Kidney epithelial cell (primary cell): ENCODE measurements around the gene CDON. TPM values are rescaled to one million over a fixed set of nuclear protein-coding genes. Genes with fewer than 3 reads are reported as not detected.

ENCODE experiments used
- DNase-seq: peaks from one replicate; pipeline ENCODE4 v3.0.0-alpha.2; 2010; ENCODE audit warnings: low read depth
- H3K27me3 ChIP-seq: 2 replicates; pipeline ENCODE4 v1.6.0; 2011; ENCODE audit warnings: low read length; ENCODE audit not compliant: control insufficient read depth, insufficient read depth
- H3K36me3 ChIP-seq: 2 replicates; pipeline ENCODE4 v1.5.1; 2011; ENCODE audit warnings: low read length; ENCODE audit not compliant: control insufficient read depth, insufficient read depth
- H3K4me3 ChIP-seq: 2 replicates; pipeline ENCODE4 v1.5.1; 2011; ENCODE audit warnings: low read depth, mild to moderate bottlenecking, control low read depth, low read length
- total RNA-seq: library from RNA; depleted of rRNA; stranded (reverse); fragments of >200 nt; gene quantifications from 2 replicates; pipeline ENCODE4 v1.2.3, GENCODE V29; 2015
- TF ChIP-seq, protein P1 (sequence below): IDR thresholded peaks from 2 replicates; pipeline ENCODE4 v1.5.1; 2011; ENCODE audit warnings: mild to moderate bottlenecking, moderate library complexity, low read length, control low read depth, inconsistent platforms; ENCODE audit not compliant: insufficient read depth, poor library complexity, severe bottlenecking

CDON gene
- total RNA-seq, 1 donor from 2014 or later, result 10.4 TPM

DNA sequence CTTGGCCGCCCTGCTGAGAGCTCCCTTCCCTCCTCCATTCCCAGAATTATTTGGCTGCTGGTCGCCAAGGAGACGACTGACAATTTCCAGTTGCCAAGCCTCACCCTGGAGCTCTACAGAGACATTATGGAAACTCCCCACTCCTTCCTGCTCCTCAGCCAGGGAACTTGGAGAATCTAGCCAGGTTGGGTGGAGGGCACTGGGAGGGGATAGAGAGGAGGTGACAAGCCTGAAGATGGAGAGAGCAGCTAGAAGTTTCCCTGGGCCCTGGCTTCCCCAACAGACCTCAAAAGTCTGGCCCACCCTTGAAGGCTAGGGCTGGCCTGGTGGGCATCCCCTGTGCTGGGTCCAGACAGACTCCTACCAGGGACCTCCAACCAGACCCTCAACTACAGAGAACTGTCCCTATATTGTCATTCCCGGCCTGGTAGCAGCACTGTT lies 123.6 kb downstream of the CDON start:
- Histone ChIP-seq H3K4me3 (no peak overlapping the region), H3K36me3 (no peaks in the 10 kb centered on the region), H3K27me3 (no peaks in the 10 kb centered on the region)
- TF ChIP-seq, protein P1, sequence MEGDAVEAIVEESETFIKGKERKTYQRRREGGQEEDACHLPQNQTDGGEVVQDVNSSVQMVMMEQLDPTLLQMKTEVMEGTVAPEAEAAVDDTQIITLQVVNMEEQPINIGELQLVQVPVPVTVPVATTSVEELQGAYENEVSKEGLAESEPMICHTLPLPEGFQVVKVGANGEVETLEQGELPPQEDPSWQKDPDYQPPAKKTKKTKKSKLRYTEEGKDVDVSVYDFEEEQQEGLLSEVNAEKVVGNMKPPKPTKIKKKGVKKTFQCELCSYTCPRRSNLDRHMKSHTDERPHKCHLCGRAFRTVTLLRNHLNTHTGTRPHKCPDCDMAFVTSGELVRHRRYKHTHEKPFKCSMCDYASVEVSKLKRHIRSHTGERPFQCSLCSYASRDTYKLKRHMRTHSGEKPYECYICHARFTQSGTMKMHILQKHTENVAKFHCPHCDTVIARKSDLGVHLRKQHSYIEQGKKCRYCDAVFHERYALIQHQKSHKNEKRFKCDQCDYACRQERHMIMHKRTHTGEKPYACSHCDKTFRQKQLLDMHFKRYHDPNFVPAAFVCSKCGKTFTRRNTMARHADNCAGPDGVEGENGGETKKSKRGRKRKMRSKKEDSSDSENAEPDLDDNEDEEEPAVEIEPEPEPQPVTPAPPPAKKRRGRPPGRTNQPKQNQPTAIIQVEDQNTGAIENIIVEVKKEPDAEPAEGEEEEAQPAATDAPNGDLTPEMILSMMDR, result no peak
- no peak for DNase-seq

DNA sequence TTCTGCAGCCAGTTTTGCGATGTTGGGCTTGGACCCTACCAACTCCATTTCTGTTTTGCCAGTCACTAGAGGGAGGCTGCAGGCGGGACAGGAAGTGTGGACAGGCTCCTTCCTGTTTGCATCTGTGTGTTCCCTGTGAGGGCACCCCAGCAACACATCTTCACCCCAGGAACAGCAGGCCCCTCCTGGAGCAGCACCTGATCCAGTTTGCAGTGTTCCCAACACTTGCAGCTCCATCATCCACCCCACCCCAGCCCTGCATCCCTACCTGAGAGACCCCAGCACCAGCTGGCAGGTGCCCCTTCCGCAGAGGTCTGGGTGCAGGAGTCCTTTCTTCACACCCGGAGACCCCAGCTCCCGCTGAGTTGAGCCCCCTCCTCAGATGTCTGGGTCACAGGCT lies 124.2 kb downstream of the CDON start:
- TF ChIP-seq, protein P1, result no peak
- Histone ChIP-seq H3K36me3 (no peaks in the 10 kb centered on the region), H3K27me3 (no peaks in the 10 kb centered on the region), H3K4me3 (no peak overlapping the region)
- DNase-seq, result no peak

DNA sequence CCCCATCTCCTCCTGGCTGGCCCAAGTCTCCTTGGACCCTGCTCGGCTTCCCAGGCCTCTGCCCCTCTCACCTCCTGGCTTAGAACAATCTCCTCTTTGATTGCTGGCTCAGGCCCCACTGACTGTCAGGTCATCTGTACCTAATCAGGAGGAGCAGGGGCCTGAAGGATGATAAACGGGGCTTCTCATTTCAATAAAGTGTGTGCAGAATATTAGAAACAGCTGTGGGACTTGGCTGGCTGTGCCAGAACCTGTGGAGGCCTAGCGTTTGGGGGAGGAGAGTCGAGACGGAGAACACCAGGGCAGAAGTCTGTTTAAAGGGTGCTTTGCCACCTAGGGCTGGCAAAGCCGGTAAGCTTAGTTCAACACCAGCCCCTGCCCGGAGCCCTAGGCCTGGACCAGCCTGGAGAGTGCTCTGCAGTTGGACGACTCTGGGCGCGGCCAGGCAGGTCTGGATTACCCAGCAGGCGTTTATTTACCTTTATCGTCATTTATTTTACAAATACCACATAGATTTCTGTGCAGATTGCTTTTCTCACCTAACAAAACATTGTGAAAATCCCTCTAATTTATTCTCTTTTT lies 127.0 kb downstream of the CDON start:
- no peak overlapping the region for H3K4me3 ChIP-seq
- TF ChIP-seq, protein P1, result no peak
- H3K36me3 ChIP-seq, result no peaks in the 10 kb centered on the region
- DNase-seq, result no peak
- H3K27me3 ChIP-seq, result peaks cover 2% of the 10 kb centered on the region

DNA sequence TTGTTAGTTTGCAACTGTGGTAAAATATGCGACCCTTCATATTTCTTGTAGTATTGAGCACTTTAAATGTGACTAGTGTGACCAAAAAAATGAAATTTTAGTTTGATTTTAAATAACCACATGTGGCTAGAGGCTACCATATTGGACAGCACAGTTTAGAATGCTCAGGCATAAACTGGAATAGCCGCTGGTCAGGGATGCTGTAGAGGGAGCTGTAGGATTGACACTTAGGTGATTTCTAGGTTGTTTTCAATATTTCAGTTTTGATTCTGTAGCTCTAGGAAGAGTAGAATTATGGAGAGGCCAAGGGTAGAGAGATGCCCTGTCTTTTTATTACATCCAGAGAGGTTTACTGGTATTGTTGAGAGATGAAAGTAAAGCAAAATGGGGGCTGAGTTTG lies 127.6 kb downstream of the CDON start:
- peaks cover 2% of the 10 kb centered on the region for H3K27me3 ChIP-seq
- no peak for DNase-seq
- H3K36me3 ChIP-seq, result no peaks in the 10 kb centered on the region
- TF ChIP-seq, protein P1, result no peak
- H3K4me3 ChIP-seq, result no peak overlapping the region

DNA sequence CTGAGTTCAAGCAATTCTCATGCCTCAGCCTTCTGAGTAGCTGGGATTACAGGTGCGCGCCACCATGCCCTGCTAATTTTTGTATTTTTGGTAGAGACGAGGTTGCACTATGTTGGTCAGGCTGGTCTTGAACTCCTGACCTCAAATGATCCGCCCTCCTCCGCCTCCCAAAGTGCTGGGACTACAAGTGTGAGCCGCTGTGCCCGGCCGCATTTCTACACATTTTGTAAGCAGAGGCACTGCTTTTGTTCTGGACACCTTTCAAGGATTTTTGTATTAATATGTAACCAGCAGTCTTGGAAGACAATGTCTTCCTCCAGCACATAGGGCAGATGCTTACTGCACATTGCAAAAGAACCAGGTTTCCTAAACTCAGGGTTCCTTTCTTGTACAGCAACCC lies 128.2 kb downstream of the CDON start:
- Histone ChIP-seq H3K36me3 (no peaks in the 10 kb centered on the region), H3K4me3 (no peak overlapping the region), H3K27me3 (peaks cover 5% of the 10 kb centered on the region)
- no peak for DNase-seq
- TF ChIP-seq, protein P1, result no peak

DNA sequence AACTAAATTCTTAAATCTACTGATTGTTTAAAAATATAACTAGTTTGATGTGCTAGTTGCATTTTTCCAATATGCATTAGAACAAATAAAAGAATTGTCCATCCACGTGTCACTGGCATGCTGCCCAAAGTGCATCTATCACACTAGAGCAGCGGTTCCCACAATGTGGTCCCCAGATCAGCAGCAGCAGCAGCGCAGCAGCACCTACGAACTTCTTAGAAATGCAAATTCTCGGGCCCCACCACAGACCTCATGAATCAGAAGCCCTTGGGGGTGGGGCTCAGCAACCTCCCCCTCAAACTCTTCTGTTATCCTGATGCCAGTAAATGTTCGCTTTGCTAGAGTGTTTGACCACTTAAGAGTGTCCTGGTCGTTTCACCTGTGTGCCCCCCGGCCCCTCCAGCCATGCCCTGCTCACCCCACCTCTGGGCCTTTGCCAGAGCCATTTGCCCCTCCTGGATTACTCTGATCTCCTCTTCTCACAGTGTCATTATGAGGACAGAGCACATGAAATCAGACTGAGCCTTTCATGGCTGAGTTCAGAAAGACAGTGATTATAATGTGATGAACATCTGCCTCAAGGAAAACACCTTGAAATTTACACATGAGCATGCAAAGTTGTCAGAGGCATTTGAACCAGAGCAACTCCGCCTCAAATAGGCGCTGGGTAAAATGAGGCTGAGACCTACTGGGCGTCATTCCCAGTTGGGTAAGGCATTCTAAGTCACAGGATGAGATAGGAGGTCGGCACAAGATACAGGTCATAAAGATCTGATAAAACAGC lies 129.4 kb downstream of the CDON start:
- no peak for DNase-seq
- TF ChIP-seq, protein P1, result no peak

More for the DNA sequence above, 129.4 kb downstream of the CDON start:
- H3K36me3 ChIP-seq, result no peaks in the 10 kb centered on the region
- peaks cover 6% of the 10 kb centered on the region for H3K27me3 ChIP-seq
- no peak overlapping the region for H3K4me3 ChIP-seq
